NCI-H226 (cell line): Measurements from ENCODE around the gene TGDS.

ENCODE experiments used
- DNase-seq: peaks from one replicate; pipeline ENCODE4 v3.0.0-alpha.2; 2015

The TGDS gene

DNA sequence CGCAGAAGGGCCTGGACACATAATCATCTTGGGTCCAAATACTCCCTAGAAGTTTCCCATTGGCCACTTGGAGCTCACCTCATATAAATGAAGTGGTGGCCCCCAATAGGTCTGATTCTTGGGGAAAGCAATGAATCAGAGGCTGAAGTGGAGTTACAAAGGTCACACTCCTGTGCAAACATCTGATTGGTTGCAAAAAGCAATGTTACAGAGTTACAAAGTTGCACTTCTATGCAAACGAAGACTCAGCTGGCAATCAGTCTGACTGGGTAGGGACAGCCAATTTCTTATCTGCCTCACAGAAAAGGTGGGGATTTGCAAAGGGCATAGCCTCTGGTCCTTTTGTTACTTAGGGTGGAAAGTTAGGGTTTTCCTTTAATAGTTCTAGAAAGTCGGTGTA is 3.9 kb upstream of the TGDS start:
- no peak for DNase-seq

- DNase-seq, result no peak
These were observed 2.3 kb upstream of the TGDS start for GRCh38 chr13:94598281-94598680.

GRCh38 chr13:94596575-94596971 is 621 bp upstream of the TGDS start:
- no peak for DNase-seq

- no peak for DNase-seq
These were observed 677 bp downstream of the TGDS start for GRCh38 chr13:94595001-94595949.

GRCh38 chr13:94590744-94591143 is 5.2 kb downstream of the TGDS start:
- DNase-seq, result no peak

GRCh38 chr13:94588541-94588940 is 7.4 kb downstream of the TGDS start:
- no peak for DNase-seq

- no peak for DNase-seq
These were observed 9.6 kb downstream of the TGDS start for GRCh38 chr13:94586371-94586770.

DNA sequence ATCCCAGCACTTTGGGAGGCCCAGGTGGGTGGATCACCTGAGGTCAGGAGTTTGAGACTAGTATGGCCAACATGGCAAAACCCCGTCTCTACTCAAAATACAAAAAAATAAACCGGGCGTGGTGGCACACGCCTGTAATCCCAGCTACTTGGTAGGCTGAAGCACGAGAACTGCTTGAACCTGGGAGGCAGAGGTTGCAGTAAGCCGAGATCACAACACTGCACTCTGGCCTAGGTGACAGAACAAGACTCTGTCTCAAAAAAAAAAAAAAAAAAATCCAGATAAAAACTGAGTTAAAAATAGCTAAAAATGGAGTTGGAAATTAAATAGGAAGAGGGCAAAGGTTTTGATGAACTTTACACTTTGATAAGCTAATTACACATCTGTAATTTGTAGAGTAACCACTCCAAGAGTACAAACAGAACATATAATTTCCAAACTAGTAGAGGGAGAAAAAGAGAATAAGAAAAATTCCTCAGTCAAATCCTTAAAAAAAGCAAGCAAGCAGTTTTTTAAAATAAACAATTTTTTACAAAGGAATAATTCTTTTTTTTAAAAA is 10.3 kb downstream of the TGDS start:
- no peak for DNase-seq

- DNase-seq, result no peak
These were observed 12.0 kb downstream of the TGDS start for GRCh38 chr13:94583926-94584325.

GRCh38 chr13:94579063-94579462 is 16.9 kb downstream of the TGDS start:
- no peak for DNase-seq

DNA sequence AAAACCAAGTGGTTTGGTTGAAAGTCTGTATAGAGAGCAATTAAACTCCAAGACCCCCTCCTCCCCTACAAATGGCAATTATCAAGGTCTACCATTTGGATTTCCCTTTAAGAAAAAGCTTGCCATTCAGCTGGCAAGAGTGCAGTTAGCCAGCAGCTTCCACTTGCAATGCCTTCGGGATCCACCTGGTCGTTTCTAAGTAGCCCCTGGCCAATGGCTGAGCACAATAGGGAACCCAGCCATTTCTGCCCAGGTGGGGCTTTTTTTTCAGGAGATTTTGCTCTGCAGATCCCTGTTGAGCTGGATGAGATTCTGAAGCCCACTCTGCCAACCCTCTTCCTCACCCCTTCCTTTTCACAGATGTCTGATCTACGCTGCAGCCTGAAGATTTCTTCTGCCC is 26.3 kb downstream of the TGDS start:
- DNase-seq, result no peak

DNA sequence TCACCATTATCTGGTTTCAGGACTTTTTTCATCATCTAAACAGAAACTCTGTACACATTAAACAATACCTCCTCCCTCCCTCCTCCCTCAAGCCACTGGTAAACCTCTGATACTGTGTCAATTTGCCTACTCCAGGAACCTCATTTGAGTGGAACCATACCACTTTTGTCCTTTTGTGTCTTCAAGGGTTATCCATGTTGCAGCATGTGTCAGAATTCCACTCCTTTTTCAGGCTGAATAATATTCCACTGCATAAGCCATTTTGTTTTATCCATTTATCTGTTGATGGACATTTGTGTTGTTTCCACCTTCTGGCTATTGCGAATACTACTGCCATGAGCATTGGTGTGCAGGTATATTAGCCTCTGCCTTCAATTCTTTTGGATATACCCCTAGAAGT is 27.5 kb downstream of the TGDS start:
- no peak for DNase-seq

GRCh38 chr13:94567581-94567980 is 28.4 kb downstream of the TGDS start:
- no peak for DNase-seq

DNA sequence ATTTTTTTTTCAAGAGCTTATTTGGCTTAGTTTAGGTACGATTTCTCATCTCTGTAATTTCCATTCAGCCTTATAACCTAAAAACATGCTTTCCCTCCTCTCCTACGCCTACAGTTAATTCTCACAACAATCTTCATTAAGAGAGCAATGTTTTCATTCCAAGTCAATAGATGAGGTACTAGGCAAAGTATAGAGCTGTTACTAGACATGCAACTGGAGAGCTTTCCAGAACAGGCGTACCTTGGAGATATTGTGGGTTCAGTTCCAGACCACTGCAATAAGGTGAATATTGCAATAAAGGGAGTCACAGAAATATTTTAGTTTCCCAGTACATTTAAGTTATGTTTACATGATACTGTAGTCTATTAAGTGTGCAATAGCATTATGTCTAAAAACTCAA is 34.8 kb downstream of the TGDS start:
- DNase-seq, result no peak

GRCh38 chr13:94560116-94560515 is 35.8 kb downstream of the TGDS start:
- no peak for DNase-seq

DNA sequence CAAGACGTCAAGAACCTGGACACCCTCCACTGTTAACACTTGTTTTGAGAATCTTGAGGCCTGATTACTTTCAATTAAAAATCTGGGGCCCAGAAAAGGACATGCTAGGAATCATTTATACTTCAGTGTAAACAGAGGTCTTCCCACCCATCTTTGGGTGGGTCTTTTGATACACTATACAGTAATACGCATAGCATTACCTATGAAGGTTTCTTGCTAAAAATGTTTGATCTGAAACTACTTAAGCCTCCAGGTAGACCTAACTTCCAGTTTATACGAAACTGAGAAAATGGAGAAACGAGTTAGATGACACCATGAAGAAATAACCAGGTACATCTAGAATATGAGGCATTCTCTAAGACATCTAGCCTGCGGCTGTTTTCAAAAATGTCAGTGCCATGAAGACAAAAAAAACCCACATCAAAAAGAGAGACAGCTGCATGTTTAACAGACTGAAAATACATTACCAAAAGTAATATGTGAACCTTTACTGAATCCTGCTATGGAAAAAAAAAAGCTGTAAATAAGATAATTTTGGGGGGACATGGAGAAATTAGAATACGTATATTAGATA is 36.6 kb downstream of the TGDS start:
- no peak for DNase-seq

DNA sequence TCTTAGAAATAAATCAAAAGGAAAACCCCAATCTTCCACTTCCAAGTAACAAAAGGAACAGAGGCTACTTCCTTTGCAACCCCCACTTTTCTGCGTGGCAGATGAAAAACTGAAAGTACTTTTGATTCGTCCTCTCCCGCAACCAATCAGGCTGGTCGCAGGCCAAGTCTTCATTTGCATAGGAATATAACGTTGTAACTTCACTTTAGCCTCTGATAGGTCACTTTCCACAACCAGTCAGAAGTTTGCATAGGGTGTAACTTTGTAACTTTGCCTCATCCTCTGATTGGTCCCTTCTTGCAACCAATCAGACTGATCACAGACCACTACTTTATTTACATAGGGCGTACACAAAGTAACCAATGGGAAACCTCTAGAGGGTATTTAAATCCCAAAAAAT is 37.2 kb downstream of the TGDS start:
- DNase-seq, result no peak

- DNase-seq, result no peak
These were observed 38.2 kb downstream of the TGDS start for GRCh38 chr13:94557684-94558235.

- DNase-seq, result no peak
These were observed 39.3 kb downstream of the TGDS start for GRCh38 chr13:94556621-94557020.

DNA sequence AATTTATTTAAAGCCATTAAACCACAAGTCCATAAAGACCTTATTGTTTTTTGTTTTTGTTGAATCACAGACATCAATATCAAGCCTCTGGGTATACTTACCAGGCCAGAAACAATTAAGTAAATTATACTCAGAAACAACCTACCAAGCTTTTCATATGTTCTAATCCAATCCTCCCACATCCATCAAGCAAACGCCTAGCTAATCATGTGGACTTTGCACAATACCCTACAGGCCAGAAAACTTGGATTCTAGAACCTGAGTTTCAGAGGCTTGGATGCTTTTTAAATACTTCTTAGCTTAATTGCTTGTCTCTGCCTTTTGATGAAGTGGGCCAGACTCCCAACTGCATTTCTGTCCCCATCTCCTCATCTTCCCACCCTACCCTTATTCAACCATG is 39.9 kb downstream of the TGDS start:
- no peak for DNase-seq

- no peak for DNase-seq
These were observed 42.2 kb downstream of the TGDS start for GRCh38 chr13:94553766-94554165.

DNA sequence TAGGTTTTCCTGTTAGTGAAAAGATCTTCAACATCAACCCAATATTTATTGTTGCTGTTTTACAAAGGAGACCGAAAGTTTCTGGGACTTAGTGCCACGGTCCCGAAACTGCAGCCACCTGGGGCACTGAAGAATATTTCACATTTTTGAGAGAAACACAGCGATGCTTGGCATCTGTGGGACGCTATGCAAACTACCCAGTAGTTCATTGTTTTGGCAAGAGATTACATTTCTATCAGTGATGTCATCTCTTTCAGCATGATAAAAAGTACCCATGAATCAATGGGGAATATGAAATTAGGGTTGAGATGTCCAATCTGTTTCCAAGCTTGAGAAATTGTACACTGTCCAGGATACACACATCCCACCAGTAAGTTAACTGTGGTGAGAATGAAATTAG is 43.9 kb downstream of the TGDS start:
- no peak for DNase-seq

DNA sequence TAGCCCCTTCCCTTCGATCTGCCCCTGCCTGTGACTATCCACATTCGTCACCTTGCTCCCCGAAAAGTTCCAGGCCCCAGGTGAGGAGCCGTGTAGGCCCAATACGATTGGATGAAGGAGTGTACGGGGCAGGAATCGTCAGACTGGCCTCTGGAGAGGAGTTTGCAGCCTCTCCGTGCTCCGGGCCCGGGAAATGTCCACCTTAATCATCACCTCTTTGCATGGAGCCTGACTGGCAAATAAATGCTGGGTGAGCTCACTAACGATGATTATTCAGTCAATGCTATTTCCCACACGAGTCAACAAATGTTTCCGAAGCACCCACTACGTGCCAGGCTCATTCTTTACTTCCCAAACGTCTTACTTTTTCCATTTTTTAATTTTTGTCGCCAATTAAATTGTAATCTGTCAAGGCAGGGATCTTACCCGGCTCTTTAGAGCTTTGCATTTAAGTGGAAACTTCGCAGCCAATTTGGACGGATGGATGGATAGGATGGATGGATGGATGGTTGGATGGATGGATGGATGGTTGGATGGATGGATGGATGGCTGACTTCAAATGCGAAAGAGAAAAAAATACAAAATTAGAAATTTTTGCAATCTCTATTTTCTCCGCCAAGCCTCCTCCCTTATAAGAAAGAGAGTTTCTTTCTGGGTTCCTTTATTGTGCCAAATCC is 45.8 kb downstream of the TGDS start:
- peak; percentile 46 for DNase-seq
